Measurements from ENCODE around the gene SH2B3. TPM values are rescaled to one million over a fixed set of nuclear protein-coding genes. Genes with fewer than 3 reads are reported as not detected.
"Not testable (repeated sequence)": the region's sequence is repeated elsewhere in the genome, so short reads cannot be mapped to it uniquely, and the experiment has no call there.

SH2B3 gene
- total and polyA plus RNA-seq, 10 donors, result 11.5 to 105 (median 81.9) TPM

- Histone ChIP-seq H3K9me3 (no peaks in the 10 kb centered on the region), H3K27ac (no peak overlapping the region), H3K36me3 (no peaks in the 10 kb centered on the region), H3K27me3 (replicated peaks in 1 of 7) (no peaks in the 10 kb centered on the region), H3K4me3 (no peak overlapping the region), H3K4me1 (peaks cover 50 to 84% (median 68%) of the 10 kb centered on the region in 6 donors)
- DNase-seq, result no peak
- intact Hi-C loops (cut with DNase I; ENCODE audit: low total_unique reads), result no loop called here
- WGBS, 5 donors, result 80 to 92% (median 91%) methylated on average over 6 of the region's 6 CpGs
- TF ChIP-seq POLR2AphosphoS5 (IDR thresholded peaks at IDR 0.05), result no peak
- TF ChIP-seq, protein P1, sequence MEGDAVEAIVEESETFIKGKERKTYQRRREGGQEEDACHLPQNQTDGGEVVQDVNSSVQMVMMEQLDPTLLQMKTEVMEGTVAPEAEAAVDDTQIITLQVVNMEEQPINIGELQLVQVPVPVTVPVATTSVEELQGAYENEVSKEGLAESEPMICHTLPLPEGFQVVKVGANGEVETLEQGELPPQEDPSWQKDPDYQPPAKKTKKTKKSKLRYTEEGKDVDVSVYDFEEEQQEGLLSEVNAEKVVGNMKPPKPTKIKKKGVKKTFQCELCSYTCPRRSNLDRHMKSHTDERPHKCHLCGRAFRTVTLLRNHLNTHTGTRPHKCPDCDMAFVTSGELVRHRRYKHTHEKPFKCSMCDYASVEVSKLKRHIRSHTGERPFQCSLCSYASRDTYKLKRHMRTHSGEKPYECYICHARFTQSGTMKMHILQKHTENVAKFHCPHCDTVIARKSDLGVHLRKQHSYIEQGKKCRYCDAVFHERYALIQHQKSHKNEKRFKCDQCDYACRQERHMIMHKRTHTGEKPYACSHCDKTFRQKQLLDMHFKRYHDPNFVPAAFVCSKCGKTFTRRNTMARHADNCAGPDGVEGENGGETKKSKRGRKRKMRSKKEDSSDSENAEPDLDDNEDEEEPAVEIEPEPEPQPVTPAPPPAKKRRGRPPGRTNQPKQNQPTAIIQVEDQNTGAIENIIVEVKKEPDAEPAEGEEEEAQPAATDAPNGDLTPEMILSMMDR (IDR thresholded peaks at IDR 0.05 in 8 of 11, conservative IDR thresholded peaks at IDR 0.05 in 3 of 11), result no peak
- no peak for TF ChIP-seq POLR2A (IDR thresholded peaks at IDR 0.05)
Observed at GRCh38 chr12:111401167-111401605, 4.5 kb upstream of the SH2B3 start.

DNA sequence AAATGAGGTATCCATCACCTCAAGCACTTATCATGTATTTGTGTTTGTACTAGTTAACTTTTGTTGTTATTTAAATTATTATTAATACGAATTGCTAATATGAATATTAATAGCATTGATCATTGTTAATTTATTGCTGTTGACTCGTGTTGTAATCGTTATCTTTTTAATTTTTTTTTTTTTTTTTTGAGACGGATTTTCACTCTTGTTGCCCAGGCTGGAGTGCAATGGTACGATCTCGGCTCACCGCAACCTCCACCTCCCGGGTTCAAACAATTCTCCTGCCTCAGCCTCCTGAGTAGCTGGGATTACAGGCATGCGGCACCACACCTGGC, 3.3 kb upstream of the SH2B3 start:
- H3K4me3 ChIP-seq, result peak overlapping the region in 1 of 8 donors; percentile 61

DNA sequence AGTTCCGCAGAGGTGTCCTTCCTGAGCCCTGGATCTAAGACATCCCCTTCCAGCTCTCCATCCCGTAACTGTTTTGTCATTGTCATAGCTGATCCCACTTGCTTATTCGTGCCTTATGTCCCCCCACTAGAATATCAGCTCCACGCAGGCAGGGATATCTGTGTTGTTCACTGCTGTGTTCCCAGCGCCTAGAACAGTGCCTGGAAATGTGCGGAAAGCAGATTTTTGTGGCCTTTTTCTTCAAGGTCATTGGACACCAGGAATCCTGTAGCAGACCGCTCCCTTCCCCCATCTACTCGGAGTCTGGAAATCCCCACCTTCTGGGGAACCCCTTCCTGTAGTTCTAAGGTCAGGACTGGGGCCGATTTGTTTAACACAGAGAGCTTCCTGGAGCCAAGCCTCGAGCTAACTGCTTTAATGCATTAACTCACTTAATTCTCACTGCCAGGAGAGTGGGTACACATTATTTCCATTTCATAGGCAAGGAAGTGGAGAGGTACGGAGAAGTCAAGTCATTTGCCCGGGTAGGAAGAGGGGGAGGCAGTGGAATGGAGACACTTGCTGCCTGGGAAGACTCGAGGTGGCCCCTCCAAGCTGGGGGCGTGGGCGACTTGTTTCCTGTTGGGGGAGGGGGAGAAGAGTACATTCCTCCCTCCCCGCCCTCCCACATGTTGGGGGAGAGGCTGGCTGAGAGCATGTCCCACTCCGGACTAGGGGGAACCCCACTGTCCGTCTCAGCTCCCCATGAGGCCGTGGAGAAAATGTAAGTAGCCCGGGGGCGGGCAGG, 1.2 kb upstream of the SH2B3 start:
- Histone ChIP-seq H3K27ac (peak overlapping the region; percentile 94 to 99 (median 98)), H3K4me1 (peaks cover 54 to 83% (median 67%) of the 10 kb centered on the region in 6 donors), H3K36me3 (no peaks in the 10 kb centered on the region), H3K27me3 (replicated peaks in 1 of 7) (no peaks in the 10 kb centered on the region), H3K4me3 (peak overlapping the region; percentile 67 to 96 (median 86)), H3K9me3 (no peaks in the 10 kb centered on the region)
- TF ChIP-seq, protein P1 (IDR thresholded peaks at IDR 0.05 in 8 of 11, conservative IDR thresholded peaks at IDR 0.05 in 3 of 11), result no peak
- TF ChIP-seq POLR2A (IDR thresholded peaks at IDR 0.05) (no peak), POLR2AphosphoS5 (IDR thresholded peaks at IDR 0.05) (no peak)
- 19 to 27% (median 21%) methylated on average over 19 to 21 of the region's 21 CpGs for WGBS, 5 donors
- DNase-seq, result no peak
- intact Hi-C loops (cut with DNase I; ENCODE audit: low total_unique reads), result no loop called here

More for the DNA sequence above, 3.3 kb upstream of the SH2B3 start:
- H3K27me3 ChIP-seq (replicated peaks in 1 of 7); intact Hi-C loops (cut with DNase I; ENCODE audit: low total_unique reads); H3K9me3 ChIP-seq; DNase-seq; H3K36me3 ChIP-seq: not testable (repeated sequence)
- 70 to 81% (median 75%) methylated on average over 9 of the region's 9 CpGs for WGBS, 5 donors
- Histone ChIP-seq H3K4me1 (peaks cover 48 to 83% (median 65%) of the 10 kb centered on the region in 6 donors), H3K27ac (peak overlapping the region; percentile 68 to 99 (median 98))

GRCh38 chr12:111405149-111405858, 419 bp upstream of the SH2B3 start:
- 0 to 1% (median 1%) methylated on average over 30 to 59 of the region's 59 CpGs for WGBS, 5 donors
- peak overlapping the region; percentile 94 to 99 (median 98) for H3K27ac ChIP-seq
- intact Hi-C loops (cut with DNase I; ENCODE audit: low total_unique reads), result no loop called here

More at GRCh38 chr12:111405149-111405858, 419 bp upstream of the SH2B3 start:
- H3K36me3 ChIP-seq, result no peaks in the 10 kb centered on the region
- DNase-seq, result peak; percentile 99
- H3K4me1 ChIP-seq, result peaks cover 62 to 83% (median 70%) of the 10 kb centered on the region in 6 donors
- TF ChIP-seq POLR2A (IDR thresholded peaks at IDR 0.05) (no peak), POLR2AphosphoS5 (IDR thresholded peaks at IDR 0.05) (peak; percentile 50 to 81 (median 76))
- TF ChIP-seq, protein P1 (IDR thresholded peaks at IDR 0.05 in 8 of 11, conservative IDR thresholded peaks at IDR 0.05 in 3 of 11), result peak; percentile 49 to 98 (median 85)
- peak overlapping the region; percentile 67 to 96 (median 86) for H3K4me3 ChIP-seq
- no peaks in the 10 kb centered on the region for H3K9me3 ChIP-seq
- H3K27me3 ChIP-seq (replicated peaks in 1 of 7), result no peaks in the 10 kb centered on the region
